Panc1 (cell line): ENCODE results near the gene DGCR6L.
"Not testable (repeated sequence)": the region's sequence is repeated elsewhere in the genome, so short reads cannot be mapped to it uniquely, and the experiment has no call there.

Source experiments
- CTCF ChIP-seq: fragments of 450-650 bp; IDR thresholded peaks from 2 replicates; pipeline ENCODE4 v1.5.1; 2017; ENCODE audit warnings: mild to moderate bottlenecking
- POLR2AphosphoS5 ChIP-seq: IDR thresholded peaks from 2 replicates; pipeline ENCODE4 v1.6.1; 2012; ENCODE audit warnings: mild to moderate bottlenecking, low read depth, low read length, moderate library complexity
- SIN3A ChIP-seq: IDR thresholded peaks from 2 replicates; pipeline ENCODE4 v1.6.1; 2012; ENCODE audit warnings: low read depth, mild to moderate bottlenecking, low read length, moderate library complexity, borderline replicate concordance; ENCODE audit not compliant: insufficient read depth
- TCF7L2 ChIP-seq: IDR thresholded peaks from 2 replicates; pipeline ENCODE4 v1.6.1; 2011; ENCODE audit warnings: mild to moderate bottlenecking, low read depth, low read length, inconsistent platforms
- TF ChIP-seq, protein P1 (sequence below), 2 experiments: IDR thresholded peaks; 2 replicates each; pipeline ENCODE4 v1.6.1; 2011 to 2012; ENCODE audit warnings: low read depth in 2 of 2, control low read depth in 1 of 2, low read length in 1 of 2, mild to moderate bottlenecking in 1 of 2, moderate library complexity in 1 of 2; ENCODE audit not compliant: insufficient read depth in 1 of 2

DNA sequence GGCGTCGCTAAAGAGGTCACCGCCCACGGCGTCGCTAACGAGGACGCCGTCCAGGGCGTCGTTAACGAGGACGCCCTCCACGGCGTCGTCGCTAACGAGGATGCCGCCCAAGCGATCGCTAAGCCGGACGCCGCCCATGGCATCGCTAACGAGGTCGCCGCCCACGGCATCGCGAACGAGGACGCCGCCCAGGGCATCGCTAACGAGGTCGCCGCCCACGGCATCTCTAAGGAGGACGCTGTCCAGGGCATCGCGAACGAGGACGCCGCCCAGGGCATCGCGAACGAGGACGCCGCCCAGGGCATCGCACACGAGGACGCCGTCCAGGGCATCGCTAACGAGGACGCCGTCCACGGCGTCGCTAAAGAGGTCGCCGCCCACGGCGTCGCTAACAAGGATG lies 37.0 kb upstream of the DGCR6L start:
- TF ChIP-seq CTCF, SIN3A, TCF7L2, POLR2AphosphoS5: not testable (repeated sequence)
- TF ChIP-seq, protein P1, sequence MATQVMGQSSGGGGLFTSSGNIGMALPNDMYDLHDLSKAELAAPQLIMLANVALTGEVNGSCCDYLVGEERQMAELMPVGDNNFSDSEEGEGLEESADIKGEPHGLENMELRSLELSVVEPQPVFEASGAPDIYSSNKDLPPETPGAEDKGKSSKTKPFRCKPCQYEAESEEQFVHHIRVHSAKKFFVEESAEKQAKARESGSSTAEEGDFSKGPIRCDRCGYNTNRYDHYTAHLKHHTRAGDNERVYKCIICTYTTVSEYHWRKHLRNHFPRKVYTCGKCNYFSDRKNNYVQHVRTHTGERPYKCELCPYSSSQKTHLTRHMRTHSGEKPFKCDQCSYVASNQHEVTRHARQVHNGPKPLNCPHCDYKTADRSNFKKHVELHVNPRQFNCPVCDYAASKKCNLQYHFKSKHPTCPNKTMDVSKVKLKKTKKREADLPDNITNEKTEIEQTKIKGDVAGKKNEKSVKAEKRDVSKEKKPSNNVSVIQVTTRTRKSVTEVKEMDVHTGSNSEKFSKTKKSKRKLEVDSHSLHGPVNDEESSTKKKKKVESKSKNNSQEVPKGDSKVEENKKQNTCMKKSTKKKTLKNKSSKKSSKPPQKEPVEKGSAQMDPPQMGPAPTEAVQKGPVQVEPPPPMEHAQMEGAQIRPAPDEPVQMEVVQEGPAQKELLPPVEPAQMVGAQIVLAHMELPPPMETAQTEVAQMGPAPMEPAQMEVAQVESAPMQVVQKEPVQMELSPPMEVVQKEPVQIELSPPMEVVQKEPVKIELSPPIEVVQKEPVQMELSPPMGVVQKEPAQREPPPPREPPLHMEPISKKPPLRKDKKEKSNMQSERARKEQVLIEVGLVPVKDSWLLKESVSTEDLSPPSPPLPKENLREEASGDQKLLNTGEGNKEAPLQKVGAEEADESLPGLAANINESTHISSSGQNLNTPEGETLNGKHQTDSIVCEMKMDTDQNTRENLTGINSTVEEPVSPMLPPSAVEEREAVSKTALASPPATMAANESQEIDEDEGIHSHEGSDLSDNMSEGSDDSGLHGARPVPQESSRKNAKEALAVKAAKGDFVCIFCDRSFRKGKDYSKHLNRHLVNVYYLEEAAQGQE (IDR thresholded peaks at IDR 0.05; ENCODE audit: insufficient read depth in 1 of 2, low read depth in 2 of 2, low read length in 1 of 2) = not testable (repeated sequence)
